Measurements from ENCODE around the gene IL17D. TPM values are rescaled to one million over a fixed set of nuclear protein-coding genes. Genes with fewer than 3 reads are reported as not detected.
"Not testable (repeated sequence)": the region's sequence is repeated elsewhere in the genome, so short reads cannot be mapped to it uniquely, and the experiment has no call there.

IL17D gene
- total RNA-seq, 1 experiment from 2014 or later = 1.2 TPM

GRCh38 chr13:20680416-20681080 lies 23.0 kb upstream of the IL17D start:
- Mint-ChIP-seq H3K9me3 (no peaks in the 10 kb centered on the region), H3K27ac (no peak overlapping the region; a peak in 1 of 7 replicates), H3K4me1 (peaks cover 47 to 54% of the 10 kb centered on the region in 2 experiments), H3K27me3 (ENCODE audit: low read depth) (no peaks in the 10 kb centered on the region), H3K4me3 (no peak overlapping the region), H3K36me3 (ENCODE audit: insufficient read depth in 1 of 3, low read depth in 3 of 3) (no peaks in the 10 kb centered on the region)
- Histone ChIP-seq H3K27me3 (ENCODE audit: insufficient read depth, low read length) (no peaks in the 10 kb centered on the region), H3T11ph (ENCODE audit: low read length) (no peak overlapping the region), H4K8ac (replicated peaks; ENCODE audit: insufficient read length, low read depth, low read length) (no peak overlapping the region), H2BK20ac (ENCODE audit: low read depth, low read length, poor library complexity, severe bottlenecking) (peak overlapping the region; percentile 26), H3K9ac (ENCODE audit: extremely low read depth, insufficient read length, low read length) (no peak overlapping the region), H3K4me1 (ENCODE audit: insufficient read depth, low read length) (no peaks in the 10 kb centered on the region), H2BK120ac (ENCODE audit: low read depth, low read length, poor library complexity, severe bottlenecking) (no peak overlapping the region), H2AFZ (ENCODE audit: low read length) (no peak overlapping the region), H3K27ac (ENCODE audit: insufficient read length, low read depth, low read length) (no peak overlapping the region), H3K79me1 (ENCODE audit: insufficient read depth, low read depth, low read length, poor library complexity, severe bottlenecking) (no peaks in the 10 kb centered on the region), H2BK15ac (ENCODE audit: low read depth, low read length) (no peak overlapping the region), H3K4ac (ENCODE audit: low read depth, low read length) (no peak overlapping the region), H3K56ac (ENCODE audit: insufficient read length, low read depth, low read length) (no peak overlapping the region), H3K4me2 (ENCODE audit: insufficient read depth, insufficient read length, low read length) (no peak overlapping the region), H4K91ac (ENCODE audit: insufficient read length, low read depth, low read length) (no peak overlapping the region), H2AK5ac (ENCODE audit: insufficient read length, low read length) (no peak overlapping the region), H2BK12ac (ENCODE audit: insufficient read length, low read depth, low read length) (no peak overlapping the region), H3K23ac (ENCODE audit: insufficient read length, low read depth, low read length) (no peak overlapping the region), H3K14ac (ENCODE audit: insufficient read depth, low read length) (no peak overlapping the region), H3K18ac (ENCODE audit: insufficient read length, low read depth, low read length) (no peak overlapping the region), H3K79me2 (ENCODE audit: insufficient read depth, low read length) (no peaks in the 10 kb centered on the region), H2BK5ac (ENCODE audit: insufficient read length, low read length) (no peak overlapping the region), H3K23me2 (ENCODE audit: insufficient read length, low read depth, low read length, poor library complexity, severe bottlenecking) (no peaks in the 10 kb centered on the region), H4K20me1 (ENCODE audit: control insufficient read depth, insufficient read depth, insufficient read length) (no peaks in the 10 kb centered on the region), H4K5ac (ENCODE audit: insufficient read length, low read depth, low read length) (no peak overlapping the region), H3K9me3 (ENCODE audit: control insufficient read depth, low read depth, low read length) (no peaks in the 10 kb centered on the region)
- WGBS (ENCODE audit: extremely low coverage, insufficient read length, low lambda C conversion rate) = no CpG with 5 or more reads among the region's 10 CpGs
- no peak for DNase-seq
- TF ChIP-seq CTCF (conservative IDR thresholded peaks at IDR 0.05) = no peak

- not testable (repeated sequence) for H4K5ac ChIP-seq (ENCODE audit: insufficient read length, low read depth, low read length); H4K91ac ChIP-seq (ENCODE audit: insufficient read length, low read depth, low read length); H3K27me3 ChIP-seq (ENCODE audit: insufficient read depth, low read length); H3K9me3 ChIP-seq (ENCODE audit: control insufficient read depth, low read depth, low read length); H3K36me3 Mint-ChIP-seq (ENCODE audit: insufficient read depth in 1 of 3, low read depth in 3 of 3); H3K23ac ChIP-seq (ENCODE audit: insufficient read length, low read depth, low read length); H3K9ac ChIP-seq (ENCODE audit: extremely low read depth, insufficient read length, low read length); H2AK5ac ChIP-seq (ENCODE audit: insufficient read length, low read length); H4K20me1 ChIP-seq (ENCODE audit: control insufficient read depth, insufficient read depth, insufficient read length); H3K27ac Mint-ChIP-seq; H2AFZ ChIP-seq (ENCODE audit: low read length); H3K4me1 ChIP-seq (ENCODE audit: insufficient read depth, low read length); H2BK120ac ChIP-seq (ENCODE audit: low read depth, low read length, poor library complexity, severe bottlenecking); H3K9me3 Mint-ChIP-seq; DNase-seq; H2BK12ac ChIP-seq (ENCODE audit: insufficient read length, low read depth, low read length); H3K27ac ChIP-seq (ENCODE audit: insufficient read length, low read depth, low read length); H2BK20ac ChIP-seq (ENCODE audit: low read depth, low read length, poor library complexity, severe bottlenecking); H3K27me3 Mint-ChIP-seq (ENCODE audit: low read depth); H3T11ph ChIP-seq (ENCODE audit: low read length); H3K4me3 Mint-ChIP-seq; H3K56ac ChIP-seq (ENCODE audit: insufficient read length, low read depth, low read length); H3K23me2 ChIP-seq (ENCODE audit: insufficient read length, low read depth, low read length, poor library complexity, severe bottlenecking); H3K14ac ChIP-seq (ENCODE audit: insufficient read depth, low read length); H2BK15ac ChIP-seq (ENCODE audit: low read depth, low read length); H3K18ac ChIP-seq (ENCODE audit: insufficient read length, low read depth, low read length); H3K79me1 ChIP-seq (ENCODE audit: insufficient read depth, low read depth, low read length, poor library complexity, severe bottlenecking); H4K8ac ChIP-seq (replicated peaks; ENCODE audit: insufficient read length, low read depth, low read length); H2BK5ac ChIP-seq (ENCODE audit: insufficient read length, low read length); H3K4ac ChIP-seq (ENCODE audit: low read depth, low read length); H3K4me2 ChIP-seq (ENCODE audit: insufficient read depth, insufficient read length, low read length); H3K79me2 ChIP-seq (ENCODE audit: insufficient read depth, low read length)
- no CpG with 5 or more reads among the region's 5 CpGs for WGBS (ENCODE audit: extremely low coverage, insufficient read length, low lambda C conversion rate)
- peaks cover 47 to 54% of the 10 kb centered on the region in 2 experiments for H3K4me1 Mint-ChIP-seq
Measured at GRCh38 chr13:20681481-20681880, 22.0 kb upstream of the IL17D start.

All from H9 (cell line).